Cardiac septum (tissue), 1 donor: ENCODE measurements around the gene GPR146. TPM values are rescaled to one million over a fixed set of nuclear protein-coding genes. Genes with fewer than 3 reads are reported as not detected.

Source experiments
- DNase-seq: peaks from one replicate; pipeline ENCODE4 v3.0.0-alpha.2; 2020; ENCODE audit warnings: low spot score
- intact Hi-C: fragments of 100-400 bp; cut with DNase I; formaldehyde crosslinking; loops from one replicate; pipeline ENCODE4 v1.14.0; 2022
- microRNA-seq: library from miRNA; unstranded; fragments of <30 nt; microRNA quantifications from one replicate; pipeline ENCODE4 v1.2.0, GENCODE V29; 2020
- total RNA-seq: library from RNA; stranded (reverse); fragmentation: NEBNext Ultra II Directional; extraction: Animal tissue kit (Norgen Biotek cat#: 25700); gene quantifications from one replicate; pipeline ENCODE4 v1.2.1, GENCODE V29; 2021
- donor health status: DM: no; HTN: no; CAD: no.

The GPR146 gene
- total RNA-seq, 1 donor from 2014 or later: 12.6 TPM

GRCh38 chr7:1099637-1100036 is 55.3 kb downstream of the GPR146 start:
- intact Hi-C loops: no loop called here
- no peak for DNase-seq

GRCh38 chr7:1100386-1100785 is 56.0 kb downstream of the GPR146 start:
- no peak for DNase-seq
- intact Hi-C loops: no loop called here

DNA sequence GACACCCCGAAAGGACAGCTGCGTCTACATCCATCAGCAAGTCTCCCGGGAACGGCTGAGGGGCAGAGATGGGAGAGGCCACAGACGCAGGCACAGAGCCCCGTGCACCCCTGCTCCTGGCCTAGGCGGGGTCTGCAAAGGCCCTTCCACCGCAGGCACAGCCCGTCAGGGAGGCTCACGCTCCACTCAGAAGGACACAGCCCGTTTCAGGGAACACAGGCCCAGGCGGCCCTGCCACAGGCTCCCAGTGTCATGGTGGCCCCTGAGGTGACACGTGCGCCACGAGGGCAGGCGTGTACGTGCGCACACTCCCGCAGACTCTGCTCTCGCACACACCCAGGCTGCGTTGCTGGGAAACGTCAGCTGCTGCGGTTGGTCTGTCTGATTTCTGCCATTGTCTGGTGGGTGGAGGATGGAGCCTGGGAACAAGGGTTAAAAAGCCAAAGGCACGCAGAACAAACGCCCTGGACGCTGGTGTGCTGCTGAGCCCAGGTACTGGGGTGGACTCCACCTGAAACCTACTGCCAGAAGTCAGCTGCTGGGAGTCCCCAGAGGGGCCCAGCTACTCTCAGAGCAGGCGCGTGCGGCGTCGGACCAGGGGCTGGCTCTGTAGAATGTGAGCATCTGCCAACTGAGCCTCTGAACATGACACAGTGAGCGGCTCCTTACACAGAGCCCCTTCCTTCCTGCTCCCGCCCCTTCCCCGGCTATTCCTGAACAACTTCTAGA is 56.7 kb downstream of the GPR146 start:
- intact Hi-C loops: no loop called here
- no peak for DNase-seq

- intact Hi-C loops: no loop called here
- no peak for DNase-seq
Observed at GRCh38 chr7:1101563-1102431, 57.5 kb downstream of the GPR146 start.

DNA sequence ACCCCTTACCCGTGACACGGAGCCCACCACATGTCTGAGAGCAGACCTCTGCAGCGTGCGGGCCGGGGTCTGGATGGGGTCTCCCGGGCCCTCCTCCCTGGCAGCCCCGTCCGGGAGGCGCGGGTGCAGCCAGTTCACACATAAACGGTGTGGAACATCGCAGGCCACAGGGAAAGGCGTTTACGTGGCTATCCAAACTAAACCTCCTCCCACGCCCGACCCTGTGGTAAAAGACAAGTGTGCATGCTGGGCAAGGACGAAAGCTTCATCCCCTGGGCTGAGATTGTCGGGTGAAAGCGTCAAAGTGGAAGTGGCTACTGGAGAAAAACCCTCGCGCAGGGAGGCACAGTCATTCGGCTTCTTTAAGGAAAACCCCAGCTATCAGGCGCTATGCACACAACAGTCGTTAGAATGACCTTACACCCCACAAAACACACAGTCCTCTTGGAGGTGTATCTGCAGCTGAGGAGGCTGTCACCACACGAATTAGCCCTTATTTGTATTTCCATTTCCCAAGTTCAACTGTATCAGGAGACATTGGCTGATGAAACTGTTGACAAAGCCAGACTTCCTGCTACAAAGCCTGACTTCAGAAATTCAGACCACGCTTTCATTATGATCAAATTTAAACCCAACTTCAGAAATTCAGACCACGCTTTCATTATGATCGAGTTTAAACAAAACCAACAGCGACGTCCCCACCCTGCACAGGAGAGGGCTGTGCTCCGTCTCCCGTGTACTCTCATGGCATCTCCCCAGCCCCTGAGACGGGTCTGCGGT is 58.9 kb downstream of the GPR146 start:
- intact Hi-C loops: no loop called here
- DNase-seq: no peak

DNA sequence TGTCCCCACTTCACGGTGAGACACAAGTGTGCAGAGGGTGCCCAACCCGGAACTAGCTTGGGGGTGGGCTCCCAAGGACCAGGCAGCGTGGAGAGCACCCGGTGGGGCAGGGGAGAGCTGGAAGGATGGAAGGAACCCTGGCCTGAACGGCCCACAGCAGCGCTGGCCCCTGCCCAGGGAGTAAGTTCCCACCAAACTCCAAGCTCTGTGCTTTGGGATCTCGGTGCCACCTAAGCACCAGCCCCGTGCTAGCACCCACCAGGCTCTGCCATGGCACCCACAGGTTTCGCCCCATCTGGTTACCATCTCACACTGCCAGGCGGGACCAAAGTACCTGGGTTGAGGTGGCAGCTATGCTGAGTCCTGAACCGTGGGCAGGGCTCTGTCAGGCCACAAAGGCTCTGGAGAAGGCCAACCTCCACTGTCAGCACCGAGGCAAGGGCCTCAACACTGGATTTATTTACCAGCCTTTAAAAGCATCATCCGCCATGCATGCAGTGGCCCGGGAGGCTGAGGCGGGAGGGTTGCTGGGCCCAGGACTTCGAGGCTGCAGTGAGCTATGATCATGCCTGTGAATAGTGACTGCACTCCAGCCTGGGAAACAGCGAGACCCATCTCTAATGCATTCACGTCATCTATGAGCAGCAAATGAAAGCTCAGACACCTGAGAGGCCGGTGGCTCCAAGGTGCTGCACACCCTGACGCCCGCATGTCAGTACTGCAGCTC is 59.6 kb downstream of the GPR146 start:
- DNase-seq: no peak
- intact Hi-C loops: no loop called here

DNA sequence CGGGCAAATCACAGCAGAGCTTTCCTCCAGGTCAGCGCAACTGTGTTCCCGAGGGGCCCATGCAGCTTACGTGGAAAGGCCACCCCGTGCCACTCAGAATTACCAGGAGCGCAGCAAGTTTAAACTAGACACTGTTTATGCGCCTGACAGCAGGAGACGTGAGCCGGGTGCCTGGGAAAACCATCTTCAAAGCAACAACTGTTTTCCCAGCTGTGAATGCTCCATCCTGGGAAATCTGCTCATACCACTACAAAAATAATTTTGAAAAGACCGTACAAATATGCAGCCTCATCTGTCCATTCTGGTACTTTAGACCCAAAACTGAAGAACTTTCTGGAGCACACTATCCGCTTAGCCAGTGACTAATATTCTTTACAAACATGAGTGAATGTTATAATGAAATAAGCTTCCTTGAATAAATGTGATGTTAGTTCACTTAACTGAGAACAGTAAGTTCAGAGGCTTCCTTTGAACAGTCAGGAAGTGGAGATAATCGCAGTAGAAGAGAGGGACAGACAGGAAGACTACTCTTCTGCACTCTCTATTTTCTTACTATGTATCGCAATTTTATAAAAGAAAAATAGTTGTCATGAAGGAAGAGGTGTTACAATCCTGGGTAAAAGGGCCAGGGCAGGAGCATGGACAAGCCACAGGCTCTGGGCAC is 60.3 kb downstream of the GPR146 start:
- no peak for DNase-seq
- intact Hi-C loops: no loop called here

DNA sequence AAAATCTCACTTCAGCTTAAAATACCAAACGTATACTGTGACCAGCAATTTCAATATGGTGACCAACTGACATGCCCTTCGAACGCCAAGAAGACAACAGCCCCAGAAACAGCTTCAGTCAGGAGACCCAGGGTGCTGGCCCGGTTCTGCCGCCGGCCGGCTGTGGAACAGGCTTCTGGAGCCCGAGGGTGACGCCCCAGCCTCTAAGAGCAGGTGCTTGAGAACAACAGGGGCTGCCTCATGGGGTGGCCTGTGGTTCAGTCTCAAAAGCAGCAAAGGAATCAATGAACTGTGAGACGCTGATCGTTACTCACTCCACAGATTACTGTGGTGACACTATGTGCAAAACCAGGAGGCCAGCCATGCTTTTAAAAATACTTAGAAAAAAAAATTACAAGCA is 60.8 kb downstream of the GPR146 start:
- DNase-seq: no peak
- intact Hi-C loops: no loop called here

DNA sequence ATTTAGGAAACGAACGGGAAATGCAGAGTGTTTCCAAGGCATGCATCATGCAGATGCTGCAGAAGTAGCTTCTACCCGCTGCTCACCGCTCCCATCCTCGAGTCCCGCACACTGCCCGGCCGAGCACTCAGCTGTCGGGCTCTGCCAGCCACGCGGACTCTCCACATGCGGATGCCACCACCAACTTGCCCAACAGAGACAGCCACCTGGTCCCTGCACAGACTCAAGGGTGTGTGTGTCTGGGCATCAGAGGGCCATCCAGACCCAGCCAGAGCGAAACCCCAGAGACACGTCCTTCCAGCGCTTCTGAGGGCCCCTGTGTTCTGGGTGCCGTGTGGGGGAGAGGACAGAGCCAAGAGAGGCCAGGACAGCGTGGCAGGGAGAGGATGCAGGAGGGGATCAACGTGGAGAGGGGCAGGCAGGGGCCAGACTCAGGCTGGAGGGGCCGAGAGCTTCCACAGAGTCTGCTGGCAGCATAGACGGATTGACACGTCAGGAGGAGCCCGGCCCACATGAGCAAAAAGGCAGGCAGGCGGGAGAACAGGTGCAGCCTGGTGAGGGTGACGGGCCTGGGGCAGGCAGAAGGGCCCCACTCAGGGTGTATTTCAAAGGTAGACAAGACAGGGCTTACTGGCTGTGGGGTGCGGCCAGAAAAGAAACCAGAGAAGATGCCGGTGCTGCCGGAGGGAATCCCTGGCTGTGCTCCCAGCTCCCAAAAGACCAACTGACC is 61.9 kb downstream of the GPR146 start:
- intact Hi-C loops: no loop called here

GRCh38 chr7:1106793-1107421 is 62.6 kb downstream of the GPR146 start:
- DNase-seq: no peak

More for the DNA sequence above, 61.9 kb downstream of the GPR146 start:
- DNase-seq: no peak

GRCh38 chr7:1108264-1108920 is 64.0 kb downstream of the GPR146 start:
- intact Hi-C loops: no loop called here
- DNase-seq: peak; percentile 71

More at GRCh38 chr7:1106793-1107421, 62.6 kb downstream of the GPR146 start:
- intact Hi-C loops: no loop called here

Small RNA genes lying within 50 kb of the gene (microRNA-seq; reads per million reads assigned to microRNA genes)
- 420 reads per million, percentile 78 among the genes with 10 or more reads in this experiment for gene MIR339

Other genes with a start within 250 kb of the GPR146 start
- gene SUN1, start 212.1 kb upstream of the GPR146 start, total RNA-seq: 153 TPM
- 21.3 TPM for gene GET4, start 168.0 kb upstream of the GPR146 start, total RNA-seq
- gene ADAP1, start 89.9 kb upstream of the GPR146 start, total RNA-seq: 12.5 TPM
- 7.3 TPM for gene COX19, start 69.0 kb upstream of the GPR146 start, total RNA-seq
- gene CYP2W1, start 61.4 kb upstream of the GPR146 start, total RNA-seq: not detected
- 2.9 TPM for gene GPER1, start 43.6 kb downstream of the GPR146 start, total RNA-seq
- 8.8 TPM for gene ZFAND2A, start 115.7 kb downstream of the GPR146 start, total RNA-seq
- gene UNCX, start 188.3 kb downstream of the GPR146 start, total RNA-seq: not detected